ENCODE data around the gene FAM25G. TPM values are rescaled to one million over a fixed set of nuclear protein-coding genes. Genes with fewer than 3 reads are reported as not detected.

FAM25G gene
- not detected in 2 replicates for total RNA-seq (ENCODE audit: low replicate concordance)

GRCh38 chr10:47491600-47491999 lies at the start of gene FAM25G:
TSS of gene FAM25G (minus strand) at chr10:47491700. CDS start at chr10:47491674, 26 bp downstream.

GRCh38 chr10:47523475-47523874 lies 32.0 kb upstream of the FAM25G start, which contains the start of gene AGAP9:
TSS of gene AGAP9 (minus strand) at chr10:47523638. CDS start at chr10:47523526, 112 bp downstream.

GRCh38 chr10:47483923-47484322 lies 7.6 kb downstream of the FAM25G start, which contains the start of gene ANXA8:
TSS of gene ANXA8 (minus strand) at chr10:47484115. CDS start at chr10:47483933, 182 bp downstream.

Other genes with a start within 250 kb of the FAM25G start
- gene GDF10, start 191.5 kb downstream of the FAM25G start, total RNA-seq (ENCODE audit: low replicate concordance), result 1.1 TPM in 1 of 2 replicates, not detected in the other
- not detected in 2 replicates for gene GDF2, start 169.2 kb downstream of the FAM25G start, total RNA-seq (ENCODE audit: low replicate concordance)
- under 0.01 TPM in 1 of 2 replicates, not detected in the other for gene RBP3, start 143.3 kb downstream of the FAM25G start, total RNA-seq (ENCODE audit: low replicate concordance)
- 0.23 TPM in 1 of 2 replicates, not detected in the other for gene ZNF488, start 107.4 kb downstream of the FAM25G start, total RNA-seq (ENCODE audit: low replicate concordance)
- gene ANXA8, start 7.6 kb downstream of the FAM25G start, total RNA-seq (ENCODE audit: low replicate concordance), result under 0.01 and 0.68 TPM in 2 replicates
- gene AGAP9, start 31.9 kb upstream of the FAM25G start, total RNA-seq (ENCODE audit: low replicate concordance), result 1.4 and 2.3 TPM in 2 replicates